CD4-positive, alpha-beta T cell treated with Interleukin-17A for 1 hour (primary cell): ENCODE data around the gene SLC6A9.

Experiments
- DNase-seq: peaks from one replicate; pipeline ENCODE4 v3.0.0-alpha.2; 2020

SLC6A9 gene

GRCh38 chr1:43998000-43998378 lies 33.3 kb downstream of the SLC6A9 start:
- DNase-seq = no peak

GRCh38 chr1:43997295-43997999 lies 33.8 kb downstream of the SLC6A9 start:
- DNase-seq = no peak

GRCh38 chr1:43996733-43997115 lies 34.5 kb downstream of the SLC6A9 start:
- no peak for DNase-seq

GRCh38 chr1:43995984-43996732 lies 35.1 kb downstream of the SLC6A9 start:
- DNase-seq = no peak

GRCh38 chr1:43994794-43995790 lies 36.2 kb downstream of the SLC6A9 start:
- DNase-seq = no peak

- DNase-seq = no peak
These were observed 37.2 kb downstream of the SLC6A9 start for GRCh38 chr1:43994071-43994470.

GRCh38 chr1:43993206-43993914 lies 37.9 kb downstream of the SLC6A9 start:
- DNase-seq = no peak

GRCh38 chr1:43992232-43992995 lies 38.8 kb downstream of the SLC6A9 start:
- DNase-seq = no peak

GRCh38 chr1:43991476-43992231 lies 39.6 kb downstream of the SLC6A9 start, which contains the start of gene CCDC24:
TSS of gene CCDC24 (plus strand) at chr1:43991599. CDS start at chr1:43991879, 280 bp downstream.
- DNase-seq = peak; percentile 82

GRCh38 chr1:43991200-43991475 lies 40.1 kb downstream of the SLC6A9 start:
- no peak for DNase-seq

GRCh38 chr1:43990271-43991199 lies 40.7 kb downstream of the SLC6A9 start:
- DNase-seq = no peak

- no peak for DNase-seq
These were observed 43.9 kb downstream of the SLC6A9 start for GRCh38 chr1:43987159-43987902.

- no peak for DNase-seq
These were observed 44.5 kb downstream of the SLC6A9 start for GRCh38 chr1:43986712-43987111.

GRCh38 chr1:43985984-43986595 lies 45.2 kb downstream of the SLC6A9 start:
- no peak for DNase-seq

- no peak for DNase-seq
These were observed 46.4 kb downstream of the SLC6A9 start for GRCh38 chr1:43984855-43985254.

GRCh38 chr1:43983253-43983899 lies 47.9 kb downstream of the SLC6A9 start:
- DNase-seq = no peak

GRCh38 chr1:43982808-43983207 lies 48.5 kb downstream of the SLC6A9 start:
- DNase-seq = no peak

GRCh38 chr1:43982241-43982640 lies 49.0 kb downstream of the SLC6A9 start:
- no peak for DNase-seq
